Measurements from ENCODE around the gene PRSS37. TPM values are rescaled to one million over a fixed set of nuclear protein-coding genes. Genes with fewer than 3 reads are reported as not detected.

Gene PRSS37
- total RNA-seq, 1 experiment from 2014 or later: not detected

- Histone ChIP-seq H4K5ac (ENCODE audit: insufficient read length, low read depth, low read length) (no peak overlapping the region), H4K20me1 (ENCODE audit: control insufficient read depth, insufficient read depth, insufficient read length) (no peaks in the 10 kb centered on the region), H2BK20ac (ENCODE audit: low read depth, low read length, poor library complexity, severe bottlenecking) (no peak overlapping the region), H2BK15ac (ENCODE audit: low read depth, low read length) (no peak overlapping the region), H3K14ac (ENCODE audit: insufficient read depth, low read length) (no peak overlapping the region), H3K18ac (ENCODE audit: insufficient read length, low read depth, low read length) (no peak overlapping the region), H3T11ph (ENCODE audit: low read length) (no peak overlapping the region), H3K23me2 (ENCODE audit: insufficient read length, low read depth, low read length, poor library complexity, severe bottlenecking) (no peaks in the 10 kb centered on the region), H2BK120ac (ENCODE audit: low read depth, low read length, poor library complexity, severe bottlenecking) (no peak overlapping the region), H4K91ac (ENCODE audit: insufficient read length, low read depth, low read length) (no peak overlapping the region), H3K4me2 (ENCODE audit: insufficient read depth, insufficient read length, low read length) (no peak overlapping the region), H2BK5ac (ENCODE audit: insufficient read length, low read length) (no peak overlapping the region), H3K4me1 (ENCODE audit: insufficient read depth, low read length) (no peaks in the 10 kb centered on the region), H2AFZ (ENCODE audit: low read length) (no peak overlapping the region), H3K27me3 (ENCODE audit: insufficient read depth, low read length) (no peaks in the 10 kb centered on the region), H3K27ac (ENCODE audit: insufficient read length, low read depth, low read length) (no peak overlapping the region), H3K9ac (ENCODE audit: extremely low read depth, insufficient read length, low read length) (no peak overlapping the region), H3K9me3 (ENCODE audit: control insufficient read depth, low read depth, low read length) (no peaks in the 10 kb centered on the region), H4K8ac (replicated peaks; ENCODE audit: insufficient read length, low read depth, low read length) (no peak overlapping the region), H2AK5ac (ENCODE audit: insufficient read length, low read length) (no peak overlapping the region), H3K56ac (ENCODE audit: insufficient read length, low read depth, low read length) (no peak overlapping the region), H3K79me2 (ENCODE audit: insufficient read depth, low read length) (no peaks in the 10 kb centered on the region), H3K79me1 (ENCODE audit: insufficient read depth, low read depth, low read length, poor library complexity, severe bottlenecking) (no peaks in the 10 kb centered on the region), H3K23ac (ENCODE audit: insufficient read length, low read depth, low read length) (no peak overlapping the region), H2BK12ac (ENCODE audit: insufficient read length, low read depth, low read length) (no peak overlapping the region), H3K4ac (ENCODE audit: low read depth, low read length) (no peak overlapping the region)
- Mint-ChIP-seq H3K4me1 (no peaks in the 10 kb centered on the region), H3K4me3 (no peak overlapping the region), H3K9me3 (peaks cover 0 to 2% of the 10 kb centered on the region in 2 experiments; a peak in 2 of 5 replicates), H3K36me3 (ENCODE audit: insufficient read depth in 1 of 3, low read depth in 3 of 3) (no peaks in the 10 kb centered on the region), H3K27ac (no peak overlapping the region; a peak in 1 of 7 replicates), H3K27me3 (ENCODE audit: low read depth) (peaks cover 12% of the 10 kb centered on the region; the same call in 1 of the 2 replicates)
- DNase-seq: no peak
- no CpG with 5 or more reads among the region's 2 CpGs for WGBS (ENCODE audit: extremely low coverage, insufficient read length, low lambda C conversion rate)
- TF ChIP-seq CTCF (conservative IDR thresholded peaks at IDR 0.05): no peak
Observed at GRCh38 chr7:141864765-141865447, 23.6 kb upstream of the PRSS37 start.

All from H9 (cell line).